GM21619 (cell line): ENCODE measurements around the gene OGFR.

Source experiments
- ATAC-seq: cut with Tn5 transposase; IDR thresholded peaks from one replicate; pipeline ENCODE4 v1.9.1; 2021; ENCODE audit not compliant: unreplicated experiment

OGFR gene

DNA sequence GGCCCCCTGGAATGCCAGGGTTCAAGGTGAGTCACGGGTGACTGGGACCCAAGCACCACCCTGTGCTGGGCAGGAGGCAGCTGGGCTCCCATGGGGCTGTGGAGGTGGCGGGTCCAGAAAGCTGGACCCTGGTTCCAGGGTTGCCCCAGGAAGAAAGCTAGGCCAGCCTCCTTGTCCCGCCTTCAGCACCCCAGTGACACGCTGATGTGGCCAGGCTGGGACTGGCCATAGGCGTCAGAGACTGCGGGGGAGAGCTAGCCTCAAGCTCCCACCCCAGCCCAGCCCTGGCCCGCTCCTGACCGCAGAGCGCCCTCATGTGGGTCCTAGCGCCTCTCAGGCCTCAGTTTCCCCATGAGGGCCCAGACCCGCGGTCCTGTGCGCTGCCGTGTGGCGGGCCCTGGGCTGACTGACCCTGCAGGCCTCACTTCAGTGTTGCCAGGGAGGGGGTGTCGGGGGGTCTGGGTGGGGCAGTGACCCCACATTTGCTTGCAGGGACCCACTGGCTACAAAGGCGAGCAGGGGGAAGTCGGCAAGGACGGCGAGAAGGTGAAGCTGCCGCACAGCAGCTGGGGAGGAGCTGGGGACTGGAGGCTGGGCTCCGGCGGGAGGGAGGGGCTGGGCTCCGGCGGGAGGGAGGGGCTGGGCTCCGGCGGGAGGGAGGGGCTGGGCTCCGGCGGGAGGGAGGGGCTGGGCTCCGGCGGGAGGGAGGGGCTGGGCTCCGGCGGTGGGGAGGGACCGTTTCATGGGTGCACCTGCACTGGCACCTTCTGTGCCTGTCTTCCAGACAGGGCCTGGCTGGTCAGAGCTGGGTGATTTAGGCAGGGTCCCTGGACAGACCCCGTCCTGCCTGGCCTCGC, 20.1 kb downstream of the OGFR start:
- ATAC-seq = no peak

- ATAC-seq = no peak
Measured at GRCh38 chr20:62825333-62825985, 20.8 kb downstream of the OGFR start.

- no peak for ATAC-seq
Measured at GRCh38 chr20:62825986-62826645, 21.5 kb downstream of the OGFR start.

DNA sequence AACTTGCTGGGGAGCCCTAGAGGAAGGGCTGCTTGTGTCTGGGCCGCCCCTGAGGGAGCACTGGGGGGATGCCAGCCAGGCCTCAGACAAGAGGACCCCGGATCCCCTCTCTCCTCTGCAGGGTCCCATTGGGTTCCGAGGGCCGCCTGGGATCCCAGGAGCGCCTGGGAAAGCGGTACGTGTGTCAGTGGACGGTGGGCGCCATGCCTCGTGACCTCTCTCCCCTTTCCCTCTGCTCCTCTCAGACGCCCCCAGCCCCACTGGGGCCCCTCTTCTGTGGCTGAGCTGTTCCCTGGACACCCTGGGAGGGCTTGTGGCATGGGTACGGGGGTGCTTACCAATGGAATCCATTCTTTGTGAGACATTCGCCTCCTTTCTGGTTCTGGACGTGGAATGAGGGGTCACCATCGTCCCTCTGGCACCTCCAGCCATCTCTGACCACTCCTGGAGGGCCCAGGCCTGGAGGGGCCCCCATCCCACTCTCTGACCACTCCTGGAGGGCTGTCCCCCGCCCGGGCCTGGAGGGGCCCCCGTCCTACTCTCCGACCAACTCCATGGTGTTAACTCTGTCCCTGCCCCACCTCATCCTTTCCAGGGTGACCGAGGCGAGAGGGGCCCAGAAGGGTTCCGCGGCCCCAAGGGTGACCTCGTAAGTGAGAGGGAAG, 22.1 kb downstream of the OGFR start:
- no peak for ATAC-seq

GRCh38 chr20:62827311-62828038, 22.8 kb downstream of the OGFR start:
- ATAC-seq = no peak

DNA sequence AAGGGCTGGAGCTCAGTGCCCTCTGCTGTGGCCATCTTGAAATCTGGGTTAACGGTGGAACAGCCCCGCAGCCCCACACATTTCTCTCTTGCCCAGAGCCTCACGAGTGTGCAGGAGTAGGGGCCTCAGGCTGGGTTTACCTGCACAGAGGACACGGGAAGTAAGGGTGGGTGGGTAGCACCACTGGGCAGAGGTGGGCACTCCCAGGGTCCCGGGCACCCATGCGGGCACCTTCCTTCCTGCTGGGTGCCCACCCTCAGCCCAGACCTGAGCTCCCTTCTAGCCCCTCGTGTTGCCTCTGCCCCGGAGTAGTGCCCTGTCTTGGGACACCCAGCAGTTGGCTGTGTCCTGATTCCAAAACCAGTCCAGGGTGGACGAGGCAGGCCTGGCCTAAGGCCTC, 23.4 kb downstream of the OGFR start:
- ATAC-seq = no peak

DNA sequence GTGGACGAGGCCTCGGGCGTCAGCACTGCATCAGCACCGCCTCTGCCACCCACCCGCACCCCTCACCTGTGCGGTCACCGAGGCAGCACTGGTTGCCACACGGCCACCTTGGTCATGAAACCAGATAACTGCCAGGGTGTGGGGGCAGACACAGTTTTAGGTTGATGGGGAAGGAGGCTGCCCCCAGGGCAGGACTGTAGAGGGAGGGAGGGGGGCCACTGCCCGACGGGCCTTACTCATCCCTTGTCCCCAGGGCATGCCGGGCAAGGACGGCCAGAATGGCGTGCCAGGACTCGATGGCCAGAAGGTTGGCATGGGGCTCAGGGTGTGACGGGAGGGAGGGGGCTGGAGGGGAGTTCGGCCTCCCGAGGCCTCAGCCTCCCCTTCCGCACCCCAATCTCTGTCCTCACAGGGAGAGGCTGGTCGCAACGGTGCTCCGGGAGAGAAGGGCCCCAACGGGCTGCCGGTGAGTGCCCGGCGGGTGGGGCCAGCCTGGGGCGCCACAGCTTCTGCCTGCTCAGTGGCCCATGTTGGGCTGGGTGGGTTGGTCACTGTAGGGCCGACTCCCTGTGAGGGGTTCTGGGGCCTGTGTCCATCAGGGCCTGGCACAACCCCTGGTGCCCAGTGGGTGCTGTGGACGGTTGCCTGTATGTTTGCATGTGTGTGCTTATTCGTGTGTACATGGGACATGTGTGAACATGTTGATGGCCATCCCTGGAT, 24.0 kb downstream of the OGFR start:
- no peak for ATAC-seq

DNA sequence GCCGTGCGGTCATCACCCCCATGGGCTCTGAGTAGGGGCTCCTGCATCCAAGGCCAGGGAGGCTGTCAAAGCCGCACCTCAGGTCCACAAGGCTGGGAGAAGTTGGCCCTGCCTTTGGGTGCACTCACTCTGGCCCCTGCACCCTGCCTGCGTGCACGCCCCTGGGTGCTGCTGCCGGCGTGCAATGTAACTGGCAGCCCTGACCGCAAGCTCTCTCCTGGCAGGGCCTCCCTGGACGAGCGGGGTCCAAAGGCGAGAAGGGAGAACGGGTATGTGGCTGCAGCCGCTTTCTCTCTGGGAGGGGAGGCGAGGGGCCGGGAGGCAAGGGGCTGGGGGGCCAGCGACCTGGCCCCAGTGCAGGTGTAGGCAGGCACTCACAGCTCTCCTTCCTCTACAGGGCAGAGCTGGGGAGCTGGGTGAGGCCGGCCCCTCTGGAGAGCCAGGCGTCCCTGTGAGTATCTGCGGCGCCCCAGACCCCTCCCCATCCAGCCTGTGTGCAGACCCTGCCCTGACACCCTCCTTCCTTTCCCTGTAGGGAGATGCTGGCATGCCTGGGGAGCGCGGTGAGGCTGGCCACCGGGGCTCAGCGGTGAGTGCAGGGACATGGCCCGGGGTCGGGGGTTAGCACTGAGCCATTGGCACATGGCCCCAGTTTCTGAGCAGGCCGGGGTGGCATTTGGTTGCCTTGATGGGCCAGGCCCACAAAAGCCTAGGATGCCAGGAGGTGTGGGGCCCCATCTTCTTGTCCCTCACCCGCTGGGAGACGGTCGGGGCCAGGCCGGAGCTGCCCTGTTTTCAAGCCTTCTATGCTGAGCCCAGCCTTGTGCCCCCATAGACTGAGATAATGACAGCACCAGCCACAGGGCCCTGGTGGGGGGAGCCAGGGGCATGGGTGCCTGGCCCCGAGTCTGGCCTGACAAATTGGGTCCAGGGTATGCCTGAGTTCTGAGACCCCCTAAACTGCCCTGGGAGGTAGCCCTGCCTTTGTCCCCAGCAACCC, 24.9 kb downstream of the OGFR start:
- ATAC-seq = no peak

DNA sequence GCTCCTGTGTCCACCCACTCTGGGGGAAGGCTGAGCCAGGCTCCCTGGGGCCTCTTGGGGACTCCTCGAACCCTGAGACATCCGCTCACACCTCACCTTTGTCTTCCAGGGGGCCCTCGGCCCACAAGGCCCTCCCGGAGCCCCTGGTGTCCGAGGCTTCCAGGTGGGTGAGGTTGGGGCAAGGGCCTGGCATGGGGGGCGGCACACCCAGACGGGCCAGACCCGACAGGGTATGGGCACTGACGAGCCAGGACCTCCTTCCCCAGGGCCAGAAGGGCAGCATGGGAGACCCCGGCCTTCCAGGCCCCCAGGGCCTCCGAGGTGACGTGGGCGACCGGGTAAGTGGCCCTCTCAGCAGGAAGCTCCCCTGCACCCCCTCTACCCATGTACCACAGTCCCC, 25.6 kb downstream of the OGFR start:
- no peak for ATAC-seq

DNA sequence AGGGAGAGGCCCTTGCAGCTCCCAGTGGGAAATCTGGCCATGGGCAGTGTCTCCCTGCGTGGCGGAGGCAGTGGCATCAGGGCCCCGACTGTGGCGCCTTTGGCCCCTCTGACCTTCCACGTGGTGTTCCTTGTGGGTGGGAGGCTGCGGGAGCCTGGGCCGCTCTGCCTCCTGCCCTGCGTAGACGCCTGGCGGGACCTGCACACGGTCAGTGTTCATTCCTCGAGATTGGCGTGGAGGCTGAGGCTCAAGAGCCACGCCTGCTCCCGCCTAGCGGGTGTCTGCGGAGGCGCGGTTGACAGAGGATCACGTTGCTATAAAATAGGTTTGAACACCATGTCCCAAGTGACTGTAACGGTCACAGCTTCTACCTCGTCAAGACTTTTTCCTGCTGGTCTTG, 26.2 kb downstream of the OGFR start:
- no peak for ATAC-seq

GRCh38 chr20:62831361-62831788, 26.7 kb downstream of the OGFR start:
- ATAC-seq = no peak

DNA sequence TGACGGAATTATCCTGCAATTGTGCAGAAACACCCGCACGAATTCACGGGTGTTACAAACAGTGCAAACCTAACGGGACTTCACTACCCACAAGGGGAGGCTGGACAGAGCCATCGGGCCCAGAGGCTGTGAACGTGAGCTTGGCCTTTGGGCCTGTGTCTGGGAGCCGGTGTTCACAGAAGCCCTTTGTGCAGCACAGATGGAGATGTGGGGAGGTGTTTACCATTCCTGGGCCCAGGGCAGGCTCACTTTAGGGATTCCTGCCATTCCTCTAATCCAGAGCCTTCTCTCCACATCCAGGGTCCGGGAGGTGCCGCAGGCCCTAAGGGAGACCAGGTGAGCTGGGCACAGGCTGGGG, 27.2 kb downstream of the OGFR start:
- ATAC-seq = no peak

- peak; percentile 85 for ATAC-seq
Measured at GRCh38 chr20:62832212-62832922, 27.7 kb downstream of the OGFR start.

DNA sequence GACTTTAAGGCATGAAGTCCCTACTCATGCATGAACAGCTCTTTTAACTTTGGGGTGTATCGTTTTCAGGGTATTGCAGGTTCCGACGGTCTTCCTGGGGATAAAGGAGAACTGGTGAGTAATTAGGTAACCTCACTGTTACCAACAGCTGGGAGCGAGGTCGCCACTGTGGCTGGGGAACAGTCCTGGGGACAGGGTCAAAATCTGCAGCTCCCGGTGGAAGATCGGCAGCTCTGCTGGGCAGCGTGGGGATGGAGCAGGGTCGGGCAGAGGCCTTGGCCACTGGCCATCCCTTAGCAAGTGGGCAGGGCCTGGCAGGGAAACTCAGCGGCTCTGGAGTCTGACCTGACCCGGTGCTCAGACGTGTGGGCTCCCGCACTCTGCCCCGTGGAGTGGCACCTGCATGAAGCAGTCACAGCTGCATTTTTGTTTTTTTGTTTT, 28.3 kb downstream of the OGFR start:
- no peak for ATAC-seq

GRCh38 chr20:62834967-62835730, 30.5 kb downstream of the OGFR start:
- ATAC-seq = no peak

DNA sequence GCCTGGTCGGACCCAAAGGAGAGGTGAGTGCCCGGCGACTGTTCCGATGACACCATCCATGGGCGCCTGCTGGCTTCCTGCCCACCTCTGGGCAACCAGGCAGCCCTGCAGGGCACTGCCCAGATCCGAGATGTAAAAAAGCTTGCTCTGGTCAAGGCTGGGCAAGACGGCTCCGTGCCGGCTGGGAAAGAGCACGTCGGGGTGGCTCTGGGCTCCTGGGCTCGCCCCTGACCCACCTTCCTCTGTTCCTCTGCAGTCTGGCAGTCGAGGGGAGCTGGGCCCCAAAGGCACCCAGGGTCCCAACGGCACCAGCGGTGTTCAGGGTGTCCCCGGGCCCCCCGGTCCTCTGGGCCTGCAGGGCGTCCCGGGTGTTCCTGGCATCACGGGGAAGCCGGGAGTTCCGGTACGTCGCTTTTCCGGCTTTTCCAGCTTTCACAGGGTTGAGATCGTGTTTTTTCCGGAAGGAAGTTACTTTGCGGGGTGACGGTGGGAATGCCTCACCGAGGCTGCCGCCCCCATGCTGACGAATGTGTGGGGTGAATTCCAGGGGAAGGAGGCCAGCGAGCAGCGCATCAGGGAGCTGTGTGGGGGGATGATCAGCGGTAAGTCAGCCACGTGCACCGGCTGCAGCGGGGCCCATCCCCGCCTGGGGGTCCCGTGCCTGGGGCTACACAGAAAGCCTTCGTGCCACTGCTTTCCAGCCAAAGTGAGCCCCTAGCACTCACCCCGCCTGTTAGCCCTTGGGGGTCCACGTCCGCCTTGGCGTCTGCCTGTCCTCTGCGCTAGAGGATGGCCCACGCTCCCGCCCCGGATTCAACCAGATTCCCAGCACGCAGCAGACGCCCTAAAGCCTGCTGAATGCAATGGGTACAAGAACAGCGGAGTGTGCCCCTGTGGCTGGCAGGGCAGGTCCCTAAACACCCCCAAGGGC, 31.6 kb downstream of the OGFR start:
- ATAC-seq = no peak
